T-helper 17 cell (primary cell): ENCODE measurements around the gene NT5C1B. TPM values are rescaled to one million over a fixed set of nuclear protein-coding genes. Genes with fewer than 3 reads are reported as not detected.

Experiments
- ATAC-seq: fragments of 150-1000 bp; cut with Tn5 transposase; 2 replicates; pipeline ENCODE4 v1.10.0; 2021; ENCODE audit warnings: mild to moderate bottlenecking, moderate library complexity
- DNase-seq, 3 donors: peaks; one replicate each; pipeline versions ENCODE4 v3.0.0 to v3.0.0-alpha.2; 2020 to 2021
- H3K9me3 ChIP-seq: one replicate; pipeline ENCODE4 v1.7.0; 2013; ENCODE audit warnings: low read length, mild to moderate bottlenecking; ENCODE audit not compliant: control insufficient read depth, poor library complexity, severe bottlenecking
- H3K27ac Mint-ChIP-seq: one replicate; pipeline ENCODE4 v1.8.0; 2022; ENCODE audit warnings: mild to moderate bottlenecking, moderate library complexity, mixed read lengths
- H3K27me3 Mint-ChIP-seq: one replicate; pipeline ENCODE4 v1.8.0; 2022; ENCODE audit warnings: mixed read lengths
- H3K36me3 Mint-ChIP-seq: one replicate; pipeline ENCODE4 v1.8.0; 2022; ENCODE audit warnings: low read depth, mixed read lengths
- H3K4me1 Mint-ChIP-seq: one replicate; pipeline ENCODE4 v1.8.0; 2022; ENCODE audit warnings: mild to moderate bottlenecking, mixed read lengths
- H3K4me3 Mint-ChIP-seq: one replicate; pipeline ENCODE4 v1.8.0; 2022; ENCODE audit warnings: mild to moderate bottlenecking, moderate library complexity, mixed read lengths
- total RNA-seq, 4 donors: library from RNA in 2 of 4; stranded (reverse) in 2 of 4; gene quantifications; one replicate each; pipeline ENCODE4 v1.2.3 and lab custom pipeline; 2022 to 2026

Gene NT5C1B
- total RNA-seq, 2 donors from 2014 or later = not detected

- ATAC-seq (no peak), DNase-seq (no peak)
- H3K36me3 Mint-ChIP-seq = peaks cover 5% of the 10 kb centered on the region
- H3K4me3 Mint-ChIP-seq = no peak overlapping the region
- no peaks in the 10 kb centered on the region for H3K9me3 ChIP-seq
- no peak overlapping the region for H3K27ac Mint-ChIP-seq
- no peaks in the 10 kb centered on the region for H3K27me3 Mint-ChIP-seq
- no peaks in the 10 kb centered on the region for H3K4me1 Mint-ChIP-seq
Observed at GRCh38 chr2:18592372-18592771, 3.0 kb upstream of the NT5C1B start.

GRCh38 chr2:18588802-18589201, 567 bp downstream of the NT5C1B start:
- H3K9me3 ChIP-seq = no peaks in the 10 kb centered on the region
- DNase-seq (no peak), ATAC-seq (no peak)
- Mint-ChIP-seq H3K27me3 (no peaks in the 10 kb centered on the region), H3K4me1 (no peaks in the 10 kb centered on the region), H3K27ac (no peak overlapping the region), H3K36me3 (peaks cover 5% of the 10 kb centered on the region), H3K4me3 (no peak overlapping the region)

GRCh38 chr2:18588049-18588448, 1.3 kb downstream of the NT5C1B start:
- H3K9me3 ChIP-seq = no peaks in the 10 kb centered on the region
- DNase-seq (no peak), ATAC-seq (no peak)
- no peak overlapping the region for H3K27ac Mint-ChIP-seq
- no peaks in the 10 kb centered on the region for H3K4me1 Mint-ChIP-seq
- no peaks in the 10 kb centered on the region for H3K27me3 Mint-ChIP-seq
- no peak overlapping the region for H3K4me3 Mint-ChIP-seq
- peaks cover 3% of the 10 kb centered on the region for H3K36me3 Mint-ChIP-seq

GRCh38 chr2:18585526-18585925, 3.8 kb downstream of the NT5C1B start:
- Mint-ChIP-seq H3K36me3 (peaks cover 3% of the 10 kb centered on the region), H3K4me3 (no peak overlapping the region), H3K27ac (no peak overlapping the region), H3K27me3 (no peaks in the 10 kb centered on the region), H3K4me1 (no peaks in the 10 kb centered on the region)
- ATAC-seq (no peak), DNase-seq (no peak)
- H3K9me3 ChIP-seq = no peaks in the 10 kb centered on the region

GRCh38 chr2:18584608-18584954, 4.8 kb downstream of the NT5C1B start:
- no peaks in the 10 kb centered on the region for H3K9me3 ChIP-seq
- no peak overlapping the region for H3K27ac Mint-ChIP-seq
- H3K4me1 Mint-ChIP-seq = no peaks in the 10 kb centered on the region
- H3K36me3 Mint-ChIP-seq = peaks cover 3% of the 10 kb centered on the region
- no peak overlapping the region for H3K4me3 Mint-ChIP-seq
- H3K27me3 Mint-ChIP-seq = no peaks in the 10 kb centered on the region
- DNase-seq = no peak
- no peak for ATAC-seq

GRCh38 chr2:18583905-18584607, 5.3 kb downstream of the NT5C1B start:
- ATAC-seq = no peak
- Mint-ChIP-seq H3K36me3 (peaks cover 3% of the 10 kb centered on the region), H3K27ac (no peak overlapping the region), H3K4me1 (no peaks in the 10 kb centered on the region), H3K27me3 (no peaks in the 10 kb centered on the region), H3K4me3 (no peak overlapping the region)
- H3K9me3 ChIP-seq = no peaks in the 10 kb centered on the region
- no peak for DNase-seq

- Mint-ChIP-seq H3K36me3 (no peaks in the 10 kb centered on the region), H3K4me1 (no peaks in the 10 kb centered on the region), H3K27ac (no peak overlapping the region), H3K27me3 (no peaks in the 10 kb centered on the region), H3K4me3 (no peak overlapping the region)
- no peak for ATAC-seq
- no peak for DNase-seq
- no peaks in the 10 kb centered on the region for H3K9me3 ChIP-seq
Observed at GRCh38 chr2:18580606-18581005, 8.8 kb downstream of the NT5C1B start.

GRCh38 chr2:18578033-18578432, 11.3 kb downstream of the NT5C1B start:
- H3K27me3 Mint-ChIP-seq = no peaks in the 10 kb centered on the region
- no peaks in the 10 kb centered on the region for H3K4me1 Mint-ChIP-seq
- ATAC-seq (no peak), DNase-seq (no peak)
- H3K36me3 Mint-ChIP-seq = peaks cover under 1% of the 10 kb centered on the region
- no peak overlapping the region for H3K4me3 Mint-ChIP-seq
- H3K9me3 ChIP-seq = no peaks in the 10 kb centered on the region
- H3K27ac Mint-ChIP-seq = no peak overlapping the region

- Mint-ChIP-seq H3K36me3 (peaks cover 10% of the 10 kb centered on the region), H3K4me3 (no peak overlapping the region), H3K27me3 (no peaks in the 10 kb centered on the region), H3K4me1 (no peaks in the 10 kb centered on the region), H3K27ac (no peak overlapping the region)
- ATAC-seq = no peak
- no peaks in the 10 kb centered on the region for H3K9me3 ChIP-seq
- DNase-seq = no peak
Observed at GRCh38 chr2:18566145-18566769, 23.1 kb downstream of the NT5C1B start.

- H3K9me3 ChIP-seq = no peaks in the 10 kb centered on the region
- Mint-ChIP-seq H3K4me1 (peaks cover 22% of the 10 kb centered on the region), H3K27me3 (no peaks in the 10 kb centered on the region), H3K4me3 (peak overlapping the region; percentile 91), H3K27ac (peak overlapping the region; percentile 92), H3K36me3 (peaks cover 6% of the 10 kb centered on the region)
- ATAC-seq (no peak), DNase-seq (no peak)
Observed at GRCh38 chr2:18560797-18561085, 28.6 kb downstream of the NT5C1B start.

- peak; percentile 91 for ATAC-seq
- peak; percentile 81 to 84 (median 83) for DNase-seq
- H3K27ac Mint-ChIP-seq = peak within 1 kb of the TSS; percentile 92
- no peaks in the 10 kb centered on the region for H3K9me3 ChIP-seq
- H3K4me1 Mint-ChIP-seq = peaks cover 22% of the 10 kb centered on the region
- H3K27me3 Mint-ChIP-seq = no peaks in the 10 kb centered on the region
- peaks cover 3% of the 10 kb centered on the region for H3K36me3 Mint-ChIP-seq
- H3K4me3 Mint-ChIP-seq = peak within 1 kb of the TSS; percentile 91
Observed at GRCh38 chr2:18560031-18560796, 29.2 kb downstream of the NT5C1B start, which contains the start of gene RDH14. Gene RDH14 (minus strand): TSS chr2:18560653. CDS start chr2:18560572, 81 bp downstream.

- ATAC-seq (no peak), DNase-seq (no peak)
- no peaks in the 10 kb centered on the region for H3K9me3 ChIP-seq
- H3K4me1 Mint-ChIP-seq = peaks cover 22% of the 10 kb centered on the region
- no peaks in the 10 kb centered on the region for H3K27me3 Mint-ChIP-seq
- H3K27ac Mint-ChIP-seq = peak overlapping the region; percentile 92
- peak overlapping the region; percentile 91 for H3K4me3 Mint-ChIP-seq
- H3K36me3 Mint-ChIP-seq = peaks cover 5% of the 10 kb centered on the region
Observed at GRCh38 chr2:18559531-18560030, 29.8 kb downstream of the NT5C1B start.

GRCh38 chr2:18558458-18558857, 30.9 kb downstream of the NT5C1B start:
- Mint-ChIP-seq H3K36me3 (peaks cover 5% of the 10 kb centered on the region), H3K27ac (peak overlapping the region; percentile 92), H3K4me1 (peaks cover 25% of the 10 kb centered on the region), H3K4me3 (no peak overlapping the region), H3K27me3 (no peaks in the 10 kb centered on the region)
- DNase-seq (no peak), ATAC-seq (no peak)
- no peaks in the 10 kb centered on the region for H3K9me3 ChIP-seq
